Activated CD4-positive, alpha-beta T cell treated with anti-CD3 and anti-CD28 coated beads for 36 hours (primary cell): ENCODE data around the gene NUDT14. TPM values are rescaled to one million over a fixed set of nuclear protein-coding genes. Genes with fewer than 3 reads are reported as not detected.

ENCODE experiments used
- ATAC-seq: fragments of 200-7000 bp; cut with Tn5 transposase; one replicate; pipeline ENCODE4 v1.10.0; 2021; ENCODE audit warnings: mild to moderate bottlenecking, moderate library complexity
- CTCF ChIA-PET: fragments of 350-600 bp; sonication (Branson Sonifier 250); formaldehyde crosslinking; loops from one replicate; lab custom pipeline; 2021; ENCODE audit warnings: antibody characterized with exemption; lab: Charles Lee
- POLR2A ChIA-PET: fragments of 350-600 bp; sonication (Branson Sonifier 250); formaldehyde crosslinking; loops from one replicate; lab custom pipeline; 2021; ENCODE audit warnings: antibody characterized with exemption, inconsistent platforms; lab: Charles Lee
- DNase-seq: peaks from one replicate; pipeline ENCODE4 v3.0.0-alpha.2; 2020
- H3K27ac Mint-ChIP-seq: one replicate; pipeline ENCODE4 v1.8.0; 2021; ENCODE audit warnings: mixed read lengths
- H3K27me3 Mint-ChIP-seq: one replicate; pipeline ENCODE4 v1.8.0; 2021; ENCODE audit warnings: mixed read lengths
- H3K36me3 Mint-ChIP-seq: one replicate; pipeline ENCODE4 v1.8.0; 2021; ENCODE audit warnings: low read depth, mixed read lengths
- H3K4me1 Mint-ChIP-seq: one replicate; pipeline ENCODE4 v1.8.0; 2021; ENCODE audit warnings: mixed read lengths
- H3K4me3 Mint-ChIP-seq: one replicate; pipeline ENCODE4 v1.8.0; 2021; ENCODE audit warnings: mild to moderate bottlenecking, moderate library complexity, mixed read lengths
- H3K9me3 Mint-ChIP-seq: one replicate; pipeline ENCODE4 v1.8.0; 2021; ENCODE audit warnings: low read depth, mixed read lengths
- intact Hi-C, 2 experiments: fragments of 100-400 bp; cut with DNase I in 1 of 2; cut with micrococcal nuclease in 1 of 2; formaldehyde crosslinking; loops; one replicate each; pipeline versions ENCODE4 v1.14.2 to v1.15.1; 2022 to 2024; cut with DNase I, micrococcal nuclease
- total RNA-seq, 2 experiments: library from RNA; stranded (reverse); gene quantifications; one replicate each; pipeline ENCODE4 v1.2.3, GENCODE V29; 2021

NUDT14 gene
- 10 to 100 TPM; 12.3 to 13.5 TPM for total RNA-seq

DNA sequence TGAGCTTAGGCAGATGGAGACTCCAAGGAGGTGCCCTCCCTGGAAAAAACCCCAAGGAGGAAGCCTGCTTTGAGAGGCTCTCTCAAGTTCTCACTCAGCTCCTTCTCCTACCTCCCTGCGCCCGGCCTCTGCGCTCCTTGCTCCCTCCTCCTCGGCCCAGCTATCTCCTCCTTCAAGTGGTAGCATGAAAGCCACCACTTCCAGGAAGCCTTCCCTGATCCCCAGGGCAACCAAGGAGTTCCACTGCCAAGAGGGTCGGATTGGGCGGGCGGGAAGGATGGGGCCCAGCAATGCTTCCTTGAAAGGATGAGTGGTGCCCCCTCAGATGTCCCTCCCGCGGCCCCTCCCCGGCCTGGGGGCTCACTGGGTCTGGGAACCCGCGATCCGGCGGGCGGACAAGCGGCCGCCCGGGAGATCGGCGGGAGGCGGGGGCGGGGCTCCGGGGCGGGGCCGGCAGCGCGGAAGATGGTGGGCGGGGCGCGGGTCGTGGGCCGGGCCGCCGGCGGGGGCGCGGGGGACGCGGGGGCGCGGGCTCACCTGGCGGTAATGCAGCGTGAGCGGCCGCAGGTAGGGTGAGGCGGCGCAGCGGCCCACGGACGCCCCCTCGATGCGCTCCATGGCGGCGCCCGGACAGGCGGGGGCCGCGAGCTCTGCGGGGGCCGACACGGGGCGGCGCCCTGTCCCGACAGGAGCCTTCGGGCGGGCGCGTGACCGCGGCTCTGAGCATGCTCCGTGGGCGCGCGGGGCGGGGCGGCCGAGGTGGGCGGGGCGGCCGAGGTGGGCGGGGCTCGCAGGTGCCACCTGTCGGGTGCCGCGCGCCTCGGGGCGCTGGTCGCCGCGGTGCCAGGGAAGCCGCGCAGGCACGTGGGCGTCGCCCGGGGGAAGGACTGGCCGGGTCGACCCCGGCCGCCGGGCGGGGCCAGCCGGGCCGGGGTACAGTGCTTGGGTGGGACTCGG is at the start of gene NUDT14:
TSS of gene NUDT14 (minus strand) at position 721 of the 957 bp plus-strand sequence. CDS start at position 618, 103 bp downstream.
- Mint-ChIP-seq H3K9me3 (no peaks in the 10 kb centered on the region), H3K4me1 (peaks cover 10% of the 10 kb centered on the region), H3K27me3 (no peaks in the 10 kb centered on the region), H3K4me3 (peak within 1 kb of the TSS; percentile 69), H3K27ac (no peak within 1 kb of the TSS), H3K36me3 (no peaks in the 10 kb centered on the region)
- intact Hi-C loops, result loop anchor here in 1 of 2 experiments (1.0 to 10.0 kb wide), 9 partner anchors 88 to 429 kb away; partner anchors contain the start of genes AHNAK2, BRF1, CDCA4 and CEP170B
- POLR2A ChIA-PET, result interaction anchor here (0.6 kb wide), 1 partner anchor 9 kb away, joined by 4 read pairs; no protein-coding TSS in a partner anchor
- peak; percentile 90 for ATAC-seq
- CTCF ChIA-PET, result interaction anchor here (0.6 to 1.2 kb wide), 3 partner anchors 13 to 93 kb away, joined by 3 to 5 read pairs (median 3); no protein-coding TSS in a partner anchor
- DNase-seq, result peak; percentile 93

DNA sequence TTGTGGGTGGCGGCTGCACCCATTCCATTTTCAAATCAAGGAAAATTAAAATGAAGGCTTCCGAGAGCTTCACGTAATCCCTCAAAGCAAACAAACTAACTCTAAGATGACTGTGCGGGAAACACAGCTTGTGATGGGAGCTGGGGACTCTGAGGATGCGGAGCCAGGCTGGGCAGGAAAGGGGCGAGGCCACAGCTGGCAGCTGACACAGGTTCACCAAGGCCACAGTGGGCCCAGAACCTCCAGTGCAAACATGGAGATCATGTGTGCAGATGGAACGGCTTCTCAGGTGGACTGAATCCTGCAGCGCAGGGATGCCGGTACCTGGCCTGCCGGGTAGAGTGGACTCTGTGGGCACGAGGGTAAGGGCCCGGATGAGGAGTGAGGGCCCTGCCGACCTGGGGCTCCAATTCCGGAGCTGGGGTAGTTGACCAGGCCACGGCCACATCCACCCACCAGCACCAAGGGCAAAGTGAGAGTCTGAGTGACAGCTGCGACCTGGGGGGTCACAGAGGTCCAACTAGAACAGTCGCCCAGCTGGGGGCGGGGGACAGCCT is 48.1 kb upstream of the NUDT14 start:
- intact Hi-C loops, result no loop called here
- Mint-ChIP-seq H3K4me3 (no peak overlapping the region), H3K27me3 (no peaks in the 10 kb centered on the region), H3K4me1 (no peaks in the 10 kb centered on the region), H3K27ac (no peak overlapping the region), H3K9me3 (no peaks in the 10 kb centered on the region), H3K36me3 (no peaks in the 10 kb centered on the region)
- ChIA-PET POLR2A (no interaction called here), CTCF (no interaction called here)
- no peak for ATAC-seq
- DNase-seq, result no peak

DNA sequence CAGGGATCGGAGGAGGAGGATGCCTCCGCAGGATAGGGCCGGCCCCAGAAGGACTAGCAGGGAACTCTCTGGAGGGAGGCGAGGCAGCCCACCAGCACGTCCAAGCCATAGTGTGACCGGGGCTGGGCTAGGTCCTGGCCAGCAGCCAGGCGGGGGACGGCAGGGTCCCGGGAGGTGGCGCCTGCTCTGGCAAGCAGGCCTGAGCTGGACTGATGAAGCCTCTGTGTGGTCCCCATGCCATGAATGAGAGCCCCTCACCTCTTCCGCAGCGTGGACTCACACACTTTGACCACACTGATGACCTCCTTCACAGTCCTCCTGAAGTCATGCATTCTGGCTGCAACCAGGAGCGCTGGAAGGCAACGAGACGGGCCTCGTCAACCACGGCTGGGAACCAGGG is 47.5 kb upstream of the NUDT14 start:
- H3K4me1 Mint-ChIP-seq, result no peaks in the 10 kb centered on the region
- no peaks in the 10 kb centered on the region for H3K9me3 Mint-ChIP-seq
- no peak overlapping the region for H3K27ac Mint-ChIP-seq
- no peak overlapping the region for H3K4me3 Mint-ChIP-seq
- no peaks in the 10 kb centered on the region for H3K36me3 Mint-ChIP-seq
- no peaks in the 10 kb centered on the region for H3K27me3 Mint-ChIP-seq
- ChIA-PET CTCF (no interaction called here), POLR2A (no interaction called here)
- intact Hi-C loops, result no loop called here
- DNase-seq, result no peak
- no peak for ATAC-seq

DNA sequence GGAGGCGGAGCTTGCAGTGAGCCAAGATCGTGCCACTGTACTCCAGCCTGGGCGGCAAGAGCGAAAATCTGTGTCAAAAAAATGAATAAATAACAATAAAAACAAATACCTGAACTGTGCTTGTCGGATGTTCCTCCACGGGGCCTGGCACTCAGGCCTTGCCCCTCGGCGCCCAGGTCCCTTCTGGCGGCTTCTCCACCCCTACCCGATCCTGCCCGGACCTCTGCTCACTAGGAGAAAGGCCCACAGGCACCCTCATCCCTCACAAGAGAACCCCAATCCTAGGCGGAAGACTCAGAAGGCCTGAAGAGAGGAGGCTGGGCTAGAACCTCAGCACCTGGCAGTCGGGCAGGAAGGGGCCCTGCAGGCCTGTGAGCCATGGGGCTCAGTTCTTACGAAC is 46.2 kb upstream of the NUDT14 start:
- Mint-ChIP-seq H3K9me3 (no peaks in the 10 kb centered on the region), H3K36me3 (peaks cover 3% of the 10 kb centered on the region), H3K27me3 (no peaks in the 10 kb centered on the region), H3K4me1 (no peaks in the 10 kb centered on the region), H3K27ac (no peak overlapping the region), H3K4me3 (no peak overlapping the region)
- intact Hi-C loops, result no loop called here
- no peak for DNase-seq
- ChIA-PET POLR2A (no interaction called here), CTCF (no interaction called here)
- ATAC-seq, result no peak

DNA sequence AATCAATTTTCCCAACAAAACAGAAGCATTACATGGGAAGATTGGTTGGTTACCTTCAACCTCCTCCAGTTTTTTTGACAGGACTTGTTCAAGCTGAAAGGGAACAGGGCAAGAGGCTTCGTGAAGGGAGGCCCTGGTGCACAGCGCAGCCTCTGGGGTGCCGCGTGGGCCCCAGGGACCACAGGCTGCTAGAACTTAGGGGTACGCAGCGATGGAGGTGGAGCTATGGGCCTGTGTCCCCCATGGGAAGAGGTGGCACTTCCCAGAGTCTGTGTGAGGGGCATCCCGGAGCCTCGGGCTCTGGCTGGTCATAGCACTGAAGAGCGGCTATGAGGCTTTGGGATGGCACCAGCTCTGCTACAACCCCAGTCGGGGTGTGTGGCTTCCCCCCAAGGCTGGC is 45.1 kb upstream of the NUDT14 start:
- Mint-ChIP-seq H3K27ac (no peak overlapping the region), H3K4me3 (no peak overlapping the region)

DNA sequence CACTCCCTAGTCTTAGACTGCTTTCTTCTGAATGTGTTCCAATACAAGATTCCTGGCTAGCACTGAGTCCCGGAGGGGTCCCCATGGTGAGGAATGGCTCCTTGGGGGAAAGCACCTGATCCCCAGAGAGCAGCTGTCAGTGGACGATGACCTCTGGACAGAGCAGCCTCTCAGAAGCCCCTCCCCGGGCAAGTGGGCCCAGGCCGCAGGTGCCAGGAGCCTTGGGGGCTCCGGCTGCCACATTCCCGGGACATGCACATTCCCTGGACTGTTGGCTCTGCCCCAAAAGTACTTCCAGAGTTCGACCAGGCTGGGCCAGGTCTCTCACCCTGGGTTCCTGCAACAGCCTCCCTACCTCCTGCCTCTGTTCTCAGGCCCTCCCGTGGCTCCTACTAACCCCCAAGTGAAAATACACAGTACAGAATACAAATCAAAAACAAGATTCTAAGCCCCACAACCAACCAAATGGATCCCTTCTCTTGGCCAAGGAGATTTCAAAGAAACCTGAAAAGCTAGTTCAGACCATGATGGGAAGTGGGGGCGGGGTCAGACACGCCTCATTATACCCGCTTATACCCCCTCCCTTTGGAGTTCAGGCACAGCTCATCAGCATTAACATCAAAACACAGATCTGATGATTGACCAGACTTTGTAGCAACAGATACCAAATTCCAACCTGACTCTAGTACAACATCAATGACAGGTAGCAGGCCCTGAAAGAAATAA is 43.9 kb upstream of the NUDT14 start:
- DNase-seq, result no peak
- no peaks in the 10 kb centered on the region for H3K4me1 Mint-ChIP-seq

More for the DNA sequence above, 45.1 kb upstream of the NUDT14 start:
- POLR2A ChIA-PET, result no interaction called here
- Mint-ChIP-seq H3K27me3 (no peaks in the 10 kb centered on the region), H3K4me1 (no peaks in the 10 kb centered on the region), H3K36me3 (peaks cover 10% of the 10 kb centered on the region), H3K9me3 (no peaks in the 10 kb centered on the region)
- DNase-seq, result no peak
- intact Hi-C loops, result no loop called here
- no peak for ATAC-seq
- CTCF ChIA-PET, result no interaction called here

DNA sequence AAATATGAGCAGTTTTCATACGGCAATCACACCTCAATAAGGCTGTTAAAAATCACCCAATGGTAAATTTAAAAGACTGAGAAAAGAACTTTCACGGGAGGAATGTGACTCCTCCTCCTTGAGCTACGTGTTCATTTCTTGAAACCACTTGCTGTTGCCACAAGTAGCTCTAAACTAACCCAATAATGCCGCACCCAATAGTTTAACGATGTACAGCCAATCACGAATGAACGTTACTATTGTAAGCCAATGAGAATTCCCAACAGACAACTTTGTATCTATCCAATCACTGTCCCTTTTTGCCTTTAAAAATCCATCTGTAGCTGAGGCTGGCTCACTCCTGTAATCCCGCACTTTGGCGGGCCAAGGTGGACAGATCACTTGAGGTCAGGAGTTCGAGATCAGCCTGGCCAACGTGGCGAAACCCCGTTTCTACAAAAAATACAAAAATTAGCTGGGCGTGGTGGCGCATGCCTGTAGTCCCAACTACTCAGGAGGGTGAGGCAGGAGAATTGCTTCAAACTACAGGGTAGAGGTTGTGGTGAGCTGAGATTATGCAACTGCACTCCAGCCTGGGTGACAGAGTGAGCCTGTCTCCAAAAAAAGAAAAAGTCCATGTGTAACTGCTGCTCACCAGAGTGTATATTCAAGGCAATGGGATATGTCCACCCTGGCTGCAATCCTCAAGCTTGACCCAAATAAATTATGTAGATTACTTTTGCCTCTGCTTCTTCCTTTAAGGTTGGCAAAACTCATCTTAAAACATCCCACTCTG is 42.8 kb upstream of the NUDT14 start:
- CTCF ChIA-PET, result no interaction called here
- ATAC-seq, result no peak
- intact Hi-C loops, result no loop called here
- H3K4me3 Mint-ChIP-seq, result no peak overlapping the region
- H3K27me3 Mint-ChIP-seq, result no peaks in the 10 kb centered on the region
- no peak overlapping the region for H3K27ac Mint-ChIP-seq
- DNase-seq, result no peak
- no peaks in the 10 kb centered on the region for H3K4me1 Mint-ChIP-seq
- peaks cover 12% of the 10 kb centered on the region for H3K36me3 Mint-ChIP-seq
- POLR2A ChIA-PET, result no interaction called here
- no peaks in the 10 kb centered on the region for H3K9me3 Mint-ChIP-seq

More for the DNA sequence above, 43.9 kb upstream of the NUDT14 start:
- Mint-ChIP-seq H3K4me3 (no peak overlapping the region), H3K9me3 (no peaks in the 10 kb centered on the region), H3K36me3 (peaks cover 10% of the 10 kb centered on the region), H3K27ac (peak overlapping the region; percentile 1), H3K27me3 (no peaks in the 10 kb centered on the region)
- ChIA-PET POLR2A (no interaction called here), CTCF (interaction anchor here (0.6 to 0.7 kb wide), 3 partner anchors 21 to 328 kb away, joined by 3 to 4 read pairs (median 3); no protein-coding TSS in a partner anchor)
- ATAC-seq, result no peak
- intact Hi-C loops, result no loop called here

DNA sequence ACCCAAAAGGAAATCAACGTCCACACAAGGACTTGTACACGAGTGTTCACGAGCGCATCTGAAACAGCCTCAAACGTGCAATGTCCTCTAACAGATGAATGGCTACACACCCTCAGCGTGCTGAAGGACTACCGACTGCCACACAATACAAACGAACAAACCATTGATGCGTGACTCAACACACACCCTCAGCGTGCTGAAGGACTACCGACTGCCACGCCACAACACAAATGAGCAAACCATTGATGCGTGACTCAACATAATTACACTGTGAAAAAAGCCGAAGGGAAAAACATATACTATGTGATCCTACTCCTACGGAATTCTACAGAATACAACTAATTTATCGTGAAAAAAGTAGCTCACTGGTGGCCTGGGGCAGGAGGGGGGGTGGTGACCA is 42.1 kb upstream of the NUDT14 start:
- ChIA-PET CTCF (no interaction called here), POLR2A (no interaction called here)
- Mint-ChIP-seq H3K4me3 (no peak overlapping the region), H3K9me3 (no peaks in the 10 kb centered on the region), H3K4me1 (no peaks in the 10 kb centered on the region), H3K36me3 (peaks cover 12% of the 10 kb centered on the region), H3K27ac (no peak overlapping the region), H3K27me3 (no peaks in the 10 kb centered on the region)
- intact Hi-C loops, result no loop called here
- ATAC-seq, result no peak
- no peak for DNase-seq

DNA sequence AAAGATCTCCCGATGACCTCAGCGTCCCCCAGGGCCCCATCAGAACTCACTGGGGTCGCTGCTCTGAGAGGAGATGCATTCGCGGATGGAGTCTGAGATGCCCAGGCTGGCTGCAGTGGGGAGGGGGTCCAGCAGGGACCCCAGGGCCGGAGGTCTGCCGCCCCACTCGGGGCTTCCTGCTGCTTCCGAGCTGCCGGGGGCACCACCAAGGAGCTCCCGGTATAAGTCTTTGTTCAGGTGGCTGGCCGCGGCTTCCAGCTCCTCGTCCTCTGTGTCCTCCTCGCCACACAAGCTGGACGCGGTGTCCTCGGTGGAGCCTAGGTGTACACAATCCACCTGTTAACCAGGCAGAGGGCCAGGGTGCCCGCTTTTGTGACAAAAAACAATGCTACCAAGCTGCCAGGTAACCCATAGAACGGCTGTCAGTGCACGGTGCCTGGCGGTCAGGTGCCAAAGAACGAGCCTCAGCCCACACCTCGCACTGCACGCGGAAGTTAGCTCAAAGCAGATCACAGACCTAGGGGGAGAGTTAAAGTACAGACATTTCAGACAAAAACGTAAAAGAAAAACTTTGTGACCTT is 40.6 kb upstream of the NUDT14 start:
- H3K27me3 Mint-ChIP-seq, result no peaks in the 10 kb centered on the region

DNA sequence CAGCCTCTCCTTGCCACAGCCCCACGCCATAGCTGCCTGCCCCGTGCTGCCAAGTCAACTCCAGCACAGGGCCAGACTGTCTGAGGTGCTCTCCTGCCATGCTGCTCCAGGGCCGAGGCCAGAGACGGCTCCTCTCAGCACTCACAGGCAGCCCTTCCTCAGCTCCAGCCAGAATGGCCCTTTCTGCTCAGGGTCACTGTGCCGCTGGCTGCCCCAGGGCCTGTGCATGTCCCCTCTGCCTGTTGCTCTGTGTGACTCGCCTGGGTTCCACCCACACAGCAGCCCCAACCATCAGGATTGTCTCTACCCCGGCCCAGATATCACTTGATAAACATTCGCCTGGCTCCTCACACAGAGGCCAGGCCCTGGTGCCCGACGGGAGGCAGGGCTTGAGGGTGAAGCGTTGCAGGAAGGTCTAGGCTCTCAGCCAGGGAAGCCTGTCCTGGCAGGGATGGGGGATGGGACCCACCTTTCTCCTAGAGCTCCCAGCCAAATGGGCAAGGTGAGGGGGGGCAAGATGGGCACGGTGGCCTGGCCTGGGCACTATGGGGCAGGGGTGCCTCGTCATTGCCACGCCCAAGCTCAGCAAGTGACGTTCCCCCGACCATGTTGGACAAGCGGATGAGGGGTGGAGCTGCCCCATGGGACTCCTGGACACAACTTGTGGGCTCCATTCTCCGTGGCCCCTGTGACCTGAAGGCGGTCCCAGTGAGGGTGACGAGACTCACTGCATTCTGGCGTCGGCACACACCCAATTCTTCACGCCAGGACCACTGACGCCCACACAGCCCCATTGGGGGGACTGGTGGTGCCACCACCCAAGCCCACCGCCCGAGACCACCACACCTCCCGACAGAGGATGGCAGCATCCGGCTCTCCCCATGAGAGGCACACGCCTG is 39.8 kb upstream of the NUDT14 start:
- ATAC-seq, result no peak
- Mint-ChIP-seq H3K4me1 (no peaks in the 10 kb centered on the region), H3K9me3 (no peaks in the 10 kb centered on the region), H3K36me3 (peaks cover 12% of the 10 kb centered on the region), H3K4me3 (no peak overlapping the region), H3K27me3 (no peaks in the 10 kb centered on the region), H3K27ac (no peak overlapping the region)
- DNase-seq, result no peak
- ChIA-PET POLR2A (no interaction called here), CTCF (interaction anchor here (0.8 to 1.1 kb wide), 2 partner anchors 20 to 120 kb away, joined by 4 to 6 read pairs; no protein-coding TSS in a partner anchor)
- intact Hi-C loops, result no loop called here

More for the DNA sequence above, 40.6 kb upstream of the NUDT14 start:
- ChIA-PET POLR2A (no interaction called here), CTCF (interaction anchor here (1.1 kb wide), 1 partner anchor 119 kb away, joined by 4 read pairs; no protein-coding TSS in a partner anchor)
- ATAC-seq, result no peak
- Mint-ChIP-seq H3K27ac (no peak overlapping the region), H3K36me3 (peaks cover 12% of the 10 kb centered on the region), H3K9me3 (no peaks in the 10 kb centered on the region), H3K4me1 (no peaks in the 10 kb centered on the region), H3K4me3 (no peak overlapping the region)
- DNase-seq, result no peak
- intact Hi-C loops, result no loop called here
